GM10847 (cell line): Measurements from ENCODE around the gene GPR27.

Source experiments
- POLR2A ChIP-seq: IDR thresholded peaks from 2 replicates; pipeline ENCODE4 v1.6.1; 2011; ENCODE audit not compliant: insufficient read length; ENCODE audit errors: extremely low read depth

Gene GPR27

GRCh38 chr3:71724584-71725270, 28.9 kb upstream of the GPR27 start:
- no peak for TF ChIP-seq POLR2A

GRCh38 chr3:71725271-71725991, 28.2 kb upstream of the GPR27 start, which contains the start of gene EIF4E3:
Gene EIF4E3 (minus strand): TSS chr3:71725402. CDS start chr3:71725367, 35 bp downstream.
- TF ChIP-seq POLR2A = no peak

GRCh38 chr3:71726146-71726545, 27.5 kb upstream of the GPR27 start:
- TF ChIP-seq POLR2A = no peak

- TF ChIP-seq POLR2A = no peak
These were observed 24.9 kb upstream of the GPR27 start for GRCh38 chr3:71728632-71729342.

GRCh38 chr3:71732637-71733036, 21.0 kb upstream of the GPR27 start:
- TF ChIP-seq POLR2A = no peak

- TF ChIP-seq POLR2A = no peak
These were observed 20.3 kb upstream of the GPR27 start for GRCh38 chr3:71733319-71733718.

GRCh38 chr3:71734881-71735280, 18.8 kb upstream of the GPR27 start:
- TF ChIP-seq POLR2A = no peak

- no peak for TF ChIP-seq POLR2A
These were observed 11.0 kb upstream of the GPR27 start for GRCh38 chr3:71742621-71743020.

GRCh38 chr3:71744738-71745137, 8.9 kb upstream of the GPR27 start:
- TF ChIP-seq POLR2A = no peak

- TF ChIP-seq POLR2A = no peak
These were observed 2.1 kb upstream of the GPR27 start for GRCh38 chr3:71751602-71752001.

- no peak for TF ChIP-seq POLR2A
These were observed 589 bp upstream of the GPR27 start for GRCh38 chr3:71752831-71753700.

- no peak for TF ChIP-seq POLR2A
These were observed 1.1 kb downstream of the GPR27 start for GRCh38 chr3:71754610-71755253.

GRCh38 chr3:71758091-71758490, 4.4 kb downstream of the GPR27 start:
- TF ChIP-seq POLR2A = no peak

GRCh38 chr3:71759401-71759800, 5.7 kb downstream of the GPR27 start:
- no peak for TF ChIP-seq POLR2A

- no peak for TF ChIP-seq POLR2A
These were observed 6.5 kb downstream of the GPR27 start for GRCh38 chr3:71760140-71760539.
